ENCODE results near the gene DDX10. TPM values are rescaled to one million over a fixed set of nuclear protein-coding genes. Genes with fewer than 3 reads are reported as not detected.

DDX10 gene
- total and polyA plus RNA-seq, 4 donors = 8.0 to 11.8 (median 9.0) TPM

- TF ChIP-seq FOXA1 (IDR thresholded peaks at IDR 0.05) (no peak), TAF1 (conservative IDR thresholded peaks at IDR 0.05) (no peak), JUND (IDR thresholded peaks at IDR 0.05) (no peak), HNF4A (conservative IDR thresholded peaks at IDR 0.05) (no peak), GABPA (IDR thresholded peaks at IDR 0.05 in 1 of 2, conservative IDR thresholded peaks at IDR 0.05 in 1 of 2) (no peak), YY1 (IDR thresholded peaks at IDR 0.05) (no peak), CTCF (IDR thresholded peaks at IDR 0.05; ENCODE audit: low read depth, low read length, missing input control) (no peak), ZBTB33 (IDR thresholded peaks at IDR 0.05) (no peak), NR2F2 (IDR thresholded peaks at IDR 0.05) (no peak), SP1 (IDR thresholded peaks at IDR 0.05) (no peak), HNF4G (IDR thresholded peaks at IDR 0.05) (no peak), EGR1 (IDR thresholded peaks at IDR 0.05; ENCODE audit: low read depth in 2 of 2) (no peak), RXRA (IDR thresholded peaks at IDR 0.05) (no peak)
- no peaks in the 10 kb centered on the region for H3K36me3 ChIP-seq (ENCODE audit: control insufficient read depth in 4 of 4, insufficient read depth in 3 of 4, low read depth in 1 of 4, low read length in 3 of 4)
- DNase-seq (ENCODE audit: low spot score) = no peak
- no peaks in the 10 kb centered on the region for H3K9me3 ChIP-seq (ENCODE audit: control insufficient read depth in 4 of 4, low read length in 3 of 4)
- no peak overlapping the region for H3K4me3 ChIP-seq (ENCODE audit: low read depth in 1 of 3, low read length in 3 of 3)
- no peak overlapping the region for H3K27ac ChIP-seq (ENCODE audit: low read depth in 1 of 2, low read length in 2 of 2)
- no peaks in the 10 kb centered on the region for H3K27me3 ChIP-seq (ENCODE audit: control insufficient read depth in 4 of 4, insufficient read depth in 4 of 4, low read length in 3 of 4)
- H3K9ac ChIP-seq (ENCODE audit: low read depth in 1 of 2, low read length in 2 of 2) = no peak overlapping the region
- WGBS = 95% methylated on average over 1 of the region's 1 CpG
- no peaks in the 10 kb centered on the region for H3K4me1 ChIP-seq (ENCODE audit: control insufficient read depth in 4 of 4, insufficient read depth in 4 of 4, low read length in 3 of 4)
Measured at GRCh38 chr11:108825381-108825780, 160.5 kb downstream of the DDX10 start.

DNA sequence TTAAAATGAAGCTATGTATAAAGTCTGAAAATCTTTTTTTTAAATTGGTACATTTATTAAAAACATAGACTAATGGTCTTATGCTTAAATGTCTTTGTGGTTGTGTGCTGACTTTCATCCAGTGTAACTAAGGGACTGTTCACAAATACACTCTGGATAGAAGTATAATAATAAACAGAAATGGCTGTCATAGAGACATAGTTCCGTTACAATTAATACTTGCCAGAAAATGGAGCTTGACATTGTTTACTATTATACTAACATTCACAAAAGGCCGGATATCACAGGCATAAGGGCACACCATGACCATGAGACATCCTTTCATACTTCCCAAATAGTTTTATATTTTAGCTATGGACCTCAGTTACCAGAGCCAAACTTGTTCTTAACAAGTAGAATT is 161.3 kb downstream of the DDX10 start:
- no peak for DNase-seq (ENCODE audit: low spot score)
- Histone ChIP-seq H3K27ac (ENCODE audit: low read depth in 1 of 2, low read length in 2 of 2) (no peak overlapping the region), H3K36me3 (ENCODE audit: control insufficient read depth in 4 of 4, insufficient read depth in 3 of 4, low read depth in 1 of 4, low read length in 3 of 4) (no peaks in the 10 kb centered on the region), H3K9ac (ENCODE audit: low read depth in 1 of 2, low read length in 2 of 2) (no peak overlapping the region), H3K4me1 (ENCODE audit: control insufficient read depth in 4 of 4, insufficient read depth in 4 of 4, low read length in 3 of 4) (no peaks in the 10 kb centered on the region), H3K27me3 (ENCODE audit: control insufficient read depth in 4 of 4, insufficient read depth in 4 of 4, low read length in 3 of 4) (no peaks in the 10 kb centered on the region), H3K9me3 (ENCODE audit: control insufficient read depth in 4 of 4, low read length in 3 of 4) (no peaks in the 10 kb centered on the region), H3K4me3 (ENCODE audit: low read depth in 1 of 3, low read length in 3 of 3) (no peak overlapping the region)
- WGBS = 90% methylated on average over 2 of the region's 2 CpGs
- TF ChIP-seq, protein P1, sequence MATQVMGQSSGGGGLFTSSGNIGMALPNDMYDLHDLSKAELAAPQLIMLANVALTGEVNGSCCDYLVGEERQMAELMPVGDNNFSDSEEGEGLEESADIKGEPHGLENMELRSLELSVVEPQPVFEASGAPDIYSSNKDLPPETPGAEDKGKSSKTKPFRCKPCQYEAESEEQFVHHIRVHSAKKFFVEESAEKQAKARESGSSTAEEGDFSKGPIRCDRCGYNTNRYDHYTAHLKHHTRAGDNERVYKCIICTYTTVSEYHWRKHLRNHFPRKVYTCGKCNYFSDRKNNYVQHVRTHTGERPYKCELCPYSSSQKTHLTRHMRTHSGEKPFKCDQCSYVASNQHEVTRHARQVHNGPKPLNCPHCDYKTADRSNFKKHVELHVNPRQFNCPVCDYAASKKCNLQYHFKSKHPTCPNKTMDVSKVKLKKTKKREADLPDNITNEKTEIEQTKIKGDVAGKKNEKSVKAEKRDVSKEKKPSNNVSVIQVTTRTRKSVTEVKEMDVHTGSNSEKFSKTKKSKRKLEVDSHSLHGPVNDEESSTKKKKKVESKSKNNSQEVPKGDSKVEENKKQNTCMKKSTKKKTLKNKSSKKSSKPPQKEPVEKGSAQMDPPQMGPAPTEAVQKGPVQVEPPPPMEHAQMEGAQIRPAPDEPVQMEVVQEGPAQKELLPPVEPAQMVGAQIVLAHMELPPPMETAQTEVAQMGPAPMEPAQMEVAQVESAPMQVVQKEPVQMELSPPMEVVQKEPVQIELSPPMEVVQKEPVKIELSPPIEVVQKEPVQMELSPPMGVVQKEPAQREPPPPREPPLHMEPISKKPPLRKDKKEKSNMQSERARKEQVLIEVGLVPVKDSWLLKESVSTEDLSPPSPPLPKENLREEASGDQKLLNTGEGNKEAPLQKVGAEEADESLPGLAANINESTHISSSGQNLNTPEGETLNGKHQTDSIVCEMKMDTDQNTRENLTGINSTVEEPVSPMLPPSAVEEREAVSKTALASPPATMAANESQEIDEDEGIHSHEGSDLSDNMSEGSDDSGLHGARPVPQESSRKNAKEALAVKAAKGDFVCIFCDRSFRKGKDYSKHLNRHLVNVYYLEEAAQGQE (IDR thresholded peaks at IDR 0.05) = no peak
- TF ChIP-seq JUND (IDR thresholded peaks at IDR 0.05) (no peak), CTCF (IDR thresholded peaks at IDR 0.05; ENCODE audit: low read depth, low read length, missing input control) (no peak), FOXA1 (IDR thresholded peaks at IDR 0.05) (no peak), GABPA (IDR thresholded peaks at IDR 0.05 in 1 of 2, conservative IDR thresholded peaks at IDR 0.05 in 1 of 2) (no peak), ZBTB33 (IDR thresholded peaks at IDR 0.05) (no peak), HNF4G (IDR thresholded peaks at IDR 0.05) (no peak), NR2F2 (IDR thresholded peaks at IDR 0.05) (no peak), HNF4A (conservative IDR thresholded peaks at IDR 0.05) (no peak), FOXA2 (IDR thresholded peaks at IDR 0.05) (no peak), RXRA (IDR thresholded peaks at IDR 0.05) (no peak), RAD21 (IDR thresholded peaks at IDR 0.05) (no peak), SP1 (IDR thresholded peaks at IDR 0.05) (no peak), YY1 (IDR thresholded peaks at IDR 0.05) (no peak)
- TF ChIP-seq, protein P2, sequence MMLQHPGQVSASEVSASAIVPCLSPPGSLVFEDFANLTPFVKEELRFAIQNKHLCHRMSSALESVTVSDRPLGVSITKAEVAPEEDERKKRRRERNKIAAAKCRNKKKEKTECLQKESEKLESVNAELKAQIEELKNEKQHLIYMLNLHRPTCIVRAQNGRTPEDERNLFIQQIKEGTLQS (IDR thresholded peaks at IDR 0.05) = no peak
- TF ChIP-seq, protein P3, sequence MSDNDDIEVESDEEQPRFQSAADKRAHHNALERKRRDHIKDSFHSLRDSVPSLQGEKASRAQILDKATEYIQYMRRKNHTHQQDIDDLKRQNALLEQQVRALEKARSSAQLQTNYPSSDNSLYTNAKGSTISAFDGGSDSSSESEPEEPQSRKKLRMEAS (IDR thresholded peaks at IDR 0.05) = no peak
